ENCODE data around the gene PMVK.
"Not testable (repeated sequence)": the region's sequence is repeated elsewhere in the genome, so short reads cannot be mapped to it uniquely, and the experiment has no call there.

Gene PMVK

DNA sequence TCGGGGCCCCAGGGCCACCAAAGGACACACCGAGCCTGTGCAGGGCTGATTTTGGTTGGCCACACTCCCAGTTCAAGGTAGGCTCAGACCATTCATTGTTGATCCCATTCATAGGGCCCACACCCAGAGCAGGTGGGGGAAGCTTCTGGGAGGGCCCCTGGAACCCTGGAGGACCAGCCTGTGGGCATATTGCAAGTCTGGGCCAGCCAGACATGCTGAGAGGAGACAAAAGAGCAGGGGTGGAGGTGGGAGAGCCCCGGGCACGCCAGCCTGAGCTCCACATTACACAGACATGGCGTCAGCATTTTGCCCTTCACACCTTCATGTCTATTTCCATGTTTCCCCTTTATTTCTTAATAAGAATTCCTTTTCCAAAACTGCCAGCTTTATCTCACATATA is 25.7 kb downstream of the PMVK start:
- H3K4me3 ChIP-seq (ENCODE audit: low read depth, low read length) = no peak overlapping the region
- no peak for TF ChIP-seq POLR2A (IDR thresholded peaks at IDR 0.05; ENCODE audit: extremely low read depth, insufficient read length)
- TF ChIP-seq, protein P1, sequence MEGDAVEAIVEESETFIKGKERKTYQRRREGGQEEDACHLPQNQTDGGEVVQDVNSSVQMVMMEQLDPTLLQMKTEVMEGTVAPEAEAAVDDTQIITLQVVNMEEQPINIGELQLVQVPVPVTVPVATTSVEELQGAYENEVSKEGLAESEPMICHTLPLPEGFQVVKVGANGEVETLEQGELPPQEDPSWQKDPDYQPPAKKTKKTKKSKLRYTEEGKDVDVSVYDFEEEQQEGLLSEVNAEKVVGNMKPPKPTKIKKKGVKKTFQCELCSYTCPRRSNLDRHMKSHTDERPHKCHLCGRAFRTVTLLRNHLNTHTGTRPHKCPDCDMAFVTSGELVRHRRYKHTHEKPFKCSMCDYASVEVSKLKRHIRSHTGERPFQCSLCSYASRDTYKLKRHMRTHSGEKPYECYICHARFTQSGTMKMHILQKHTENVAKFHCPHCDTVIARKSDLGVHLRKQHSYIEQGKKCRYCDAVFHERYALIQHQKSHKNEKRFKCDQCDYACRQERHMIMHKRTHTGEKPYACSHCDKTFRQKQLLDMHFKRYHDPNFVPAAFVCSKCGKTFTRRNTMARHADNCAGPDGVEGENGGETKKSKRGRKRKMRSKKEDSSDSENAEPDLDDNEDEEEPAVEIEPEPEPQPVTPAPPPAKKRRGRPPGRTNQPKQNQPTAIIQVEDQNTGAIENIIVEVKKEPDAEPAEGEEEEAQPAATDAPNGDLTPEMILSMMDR (IDR thresholded peaks at IDR 0.05; ENCODE audit: low read depth, low read length) = no peak
- DNase-seq (ENCODE audit: low read depth) = no peak

DNA sequence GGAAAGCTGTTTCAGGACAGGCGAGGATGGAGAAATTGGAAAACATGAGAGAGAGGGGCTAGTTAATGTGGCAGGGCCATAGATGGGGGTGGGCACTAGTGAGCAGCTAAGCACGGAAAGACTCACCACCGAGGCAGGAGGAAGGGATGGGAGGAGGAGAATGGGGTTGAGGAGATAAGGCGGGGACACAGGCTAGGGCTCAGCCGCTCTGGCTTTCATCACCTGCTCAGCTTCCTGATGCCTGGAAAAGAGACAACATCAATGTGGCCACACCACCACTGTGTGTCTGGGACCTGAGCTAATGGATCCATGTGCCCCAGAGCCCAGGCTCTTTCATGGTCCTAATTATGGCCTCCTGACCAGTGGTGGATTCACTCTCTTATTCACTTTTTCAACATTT is 27.6 kb downstream of the PMVK start:
- no peak overlapping the region for H3K4me3 ChIP-seq (ENCODE audit: low read depth, low read length)
- TF ChIP-seq, protein P1 (IDR thresholded peaks at IDR 0.05; ENCODE audit: low read depth, low read length) = no peak
- TF ChIP-seq, protein P2, sequence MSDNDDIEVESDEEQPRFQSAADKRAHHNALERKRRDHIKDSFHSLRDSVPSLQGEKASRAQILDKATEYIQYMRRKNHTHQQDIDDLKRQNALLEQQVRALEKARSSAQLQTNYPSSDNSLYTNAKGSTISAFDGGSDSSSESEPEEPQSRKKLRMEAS (IDR thresholded peaks at IDR 0.05; ENCODE audit: low read depth, low read length) = no peak
- TF ChIP-seq POLR2A (IDR thresholded peaks at IDR 0.05; ENCODE audit: extremely low read depth, insufficient read length) (no peak), MYC (IDR thresholded peaks at IDR 0.05; ENCODE audit: low read depth, low read length) (no peak)
- DNase-seq (ENCODE audit: low read depth) = no peak

DNA sequence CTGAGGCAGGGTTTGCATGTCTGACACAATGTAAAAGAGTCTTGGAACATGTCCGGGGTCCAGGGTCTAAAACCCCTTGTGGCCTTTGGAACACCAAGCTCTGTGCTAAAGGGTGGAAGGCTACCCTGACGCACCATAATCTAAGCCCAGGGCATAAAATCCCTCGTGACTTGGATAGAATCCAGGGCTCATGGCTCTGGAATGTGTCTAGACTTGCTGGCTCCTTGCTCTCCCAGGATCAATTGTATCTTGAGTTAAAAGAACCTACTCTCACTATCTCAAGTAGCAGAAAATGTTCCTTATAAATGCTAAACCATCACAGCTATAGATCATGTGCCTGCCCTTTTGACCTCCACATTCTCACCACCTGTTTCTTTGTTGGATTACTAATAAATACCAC is 28.4 kb downstream of the PMVK start:
- DNase-seq (ENCODE audit: low read depth) = not testable (repeated sequence)

DNA sequence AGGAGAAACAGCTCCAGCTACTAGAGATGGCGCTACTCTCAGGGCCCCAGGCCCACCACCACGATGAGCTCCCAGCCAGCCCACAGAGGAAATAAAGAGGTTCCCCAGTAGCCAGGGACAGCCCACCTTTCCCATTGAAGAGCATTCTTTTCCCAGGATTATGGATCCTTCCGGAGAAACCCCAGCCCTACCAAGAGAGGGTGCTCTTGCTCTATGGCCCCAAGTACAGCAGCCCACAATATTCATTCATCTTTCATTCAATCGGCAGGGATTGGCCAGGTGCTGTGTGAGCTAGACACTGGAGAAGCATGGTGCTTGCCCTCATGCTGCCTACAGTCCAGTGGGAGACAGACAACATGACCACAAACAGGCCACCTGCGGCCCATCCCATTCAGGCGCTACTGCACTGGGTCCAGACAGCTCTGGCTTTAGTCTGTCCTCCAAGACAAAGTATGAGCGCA is 29.9 kb downstream of the PMVK start:
- TF ChIP-seq, protein P1 (IDR thresholded peaks at IDR 0.05; ENCODE audit: low read depth, low read length) = peak; percentile 22
- TF ChIP-seq MYC (IDR thresholded peaks at IDR 0.05; ENCODE audit: low read depth, low read length) (no peak), POLR2A (IDR thresholded peaks at IDR 0.05; ENCODE audit: extremely low read depth, insufficient read length) (no peak)
- TF ChIP-seq, protein P2 (IDR thresholded peaks at IDR 0.05; ENCODE audit: low read depth, low read length) = no peak
- H3K4me3 ChIP-seq (ENCODE audit: low read depth, low read length) = no peak overlapping the region
- DNase-seq (ENCODE audit: low read depth) = peak; percentile 10

More for the DNA sequence above, 28.4 kb downstream of the PMVK start:
- H3K4me3 ChIP-seq (ENCODE audit: low read depth, low read length) = not testable (repeated sequence)

DNA sequence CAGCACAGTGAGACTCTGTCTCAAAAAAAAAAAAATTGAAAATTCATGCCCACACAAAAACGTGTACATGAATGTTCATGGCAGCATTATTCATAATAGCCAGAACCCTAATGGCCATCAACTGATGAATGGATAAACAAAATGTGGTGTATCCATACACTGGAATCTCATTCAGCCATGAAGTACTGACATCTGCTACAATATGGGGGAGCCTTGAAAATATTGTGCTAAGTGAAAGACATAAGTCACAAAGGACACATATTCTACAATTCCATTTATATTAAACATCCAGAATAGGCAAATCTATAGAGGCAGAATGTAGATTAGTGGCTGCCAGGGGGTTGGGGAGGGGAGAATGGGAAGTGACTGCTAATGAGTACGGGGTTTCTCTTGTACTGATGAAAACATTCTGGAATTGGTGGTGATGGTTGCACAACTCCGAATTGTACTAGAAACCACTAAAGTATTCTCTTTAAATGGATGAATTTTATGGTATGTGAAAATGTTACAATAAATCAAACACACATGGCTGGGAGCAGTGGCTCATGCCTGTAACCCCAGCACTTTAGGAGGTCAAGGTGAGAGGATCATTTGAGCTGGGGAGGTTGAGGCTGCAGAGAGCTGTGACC is 33.5 kb downstream of the PMVK start:
- no peak for TF ChIP-seq POLR2A (IDR thresholded peaks at IDR 0.05; ENCODE audit: extremely low read depth, insufficient read length)
- no peak for TF ChIP-seq MYC (IDR thresholded peaks at IDR 0.05; ENCODE audit: low read depth, low read length)
- TF ChIP-seq, protein P1 (IDR thresholded peaks at IDR 0.05; ENCODE audit: low read depth, low read length) = no peak
- TF ChIP-seq, protein P2 (IDR thresholded peaks at IDR 0.05; ENCODE audit: low read depth, low read length) = no peak

DNA sequence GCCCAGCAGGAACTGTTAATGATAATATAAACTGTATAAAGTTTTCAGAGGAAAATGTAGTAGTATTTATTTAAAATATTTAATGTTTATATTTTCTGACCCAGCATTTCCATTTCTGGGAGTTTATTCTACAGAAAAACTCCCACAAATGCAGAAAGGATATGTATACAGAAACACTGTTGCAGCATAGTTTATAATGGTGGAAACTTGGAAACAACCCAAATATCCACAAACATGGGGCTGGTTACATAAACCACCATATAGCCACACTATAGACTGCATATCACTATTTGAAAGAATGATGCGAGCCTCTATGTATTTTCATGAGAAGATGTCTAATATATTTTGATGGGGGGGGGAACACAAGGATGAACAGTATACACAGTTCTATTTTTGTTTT is 34.9 kb downstream of the PMVK start:
- TF ChIP-seq, protein P2 (IDR thresholded peaks at IDR 0.05; ENCODE audit: low read depth, low read length) = no peak
- TF ChIP-seq POLR2A (IDR thresholded peaks at IDR 0.05; ENCODE audit: extremely low read depth, insufficient read length) (no peak), MYC (IDR thresholded peaks at IDR 0.05; ENCODE audit: low read depth, low read length) (no peak)
- TF ChIP-seq, protein P1 (IDR thresholded peaks at IDR 0.05; ENCODE audit: low read depth, low read length) = no peak
- no peak for DNase-seq (ENCODE audit: low read depth)
- no peak overlapping the region for H3K4me3 ChIP-seq (ENCODE audit: low read depth, low read length)

More for the DNA sequence above, 33.5 kb downstream of the PMVK start:
- peak; percentile 9 for DNase-seq (ENCODE audit: low read depth)
- H3K4me3 ChIP-seq (ENCODE audit: low read depth, low read length) = no peak overlapping the region
